OCI-LY3 (cell line): ENCODE results near the gene PLD6.

Experiments
- H2AFZ ChIP-seq: fragments of 200-600, 300-600 bp; shearing (Covaris generic); 2 replicates; pipeline ENCODE4 v1.6.0; 2014; ENCODE audit warnings: antibody characterized with exemption, low read depth, low read length
- H3K27ac ChIP-seq: fragments of 200-600, 300-600 bp; sonication (generic); 2 replicates; pipeline ENCODE4 v1.5.1; 2014; ENCODE audit warnings: mild to moderate bottlenecking, low read length, moderate library complexity, mixed read lengths
- H3K27me3 ChIP-seq: fragments of 200-600, 300-600 bp; sonication (generic); 2 replicates; pipeline ENCODE4 v1.6.1; 2014; ENCODE audit warnings: low read depth, low read length, mixed read lengths
- H3K36me3 ChIP-seq: fragments of 200-600, 300-600 bp; sonication (generic); replicated peaks from 2 replicates; pipeline ENCODE3; 2014; ENCODE audit warnings: low read depth, low read length, mixed read lengths
- H3K4me1 ChIP-seq: fragments of 300-600, 200-600 bp; sonication (generic); 2 replicates; pipeline ENCODE4 v1.6.1; 2014; ENCODE audit warnings: low read length, mixed read lengths
- H3K4me2 ChIP-seq: fragments of 200-600, 300-600 bp; sonication (generic); 2 replicates; pipeline ENCODE4 v1.6.1; 2014; ENCODE audit warnings: low read length, mixed read lengths
- H3K4me3 ChIP-seq: fragments of 300-600, 200-600 bp; sonication (generic); 2 replicates; pipeline ENCODE4 v1.5.1; 2014; ENCODE audit warnings: antibody characterized with exemption, mild to moderate bottlenecking, low read length, moderate library complexity
- H3K79me2 ChIP-seq: fragments of 300-600, 200-600 bp; shearing (Covaris generic); 2 replicates; pipeline ENCODE4 v1.6.1; 2014; ENCODE audit warnings: mild to moderate bottlenecking, low read length, mixed read lengths
- H3K9ac ChIP-seq: fragments of 300-600, 200-600 bp; shearing (Covaris generic); 2 replicates; pipeline ENCODE4 v1.6.0; 2014; ENCODE audit warnings: mild to moderate bottlenecking, low read length, moderate library complexity
- H3K9me3 ChIP-seq: fragments of 200-600, 300-600 bp; shearing (Covaris generic); 2 replicates; pipeline ENCODE4 v1.6.1; 2014; ENCODE audit warnings: low read length, mixed read lengths; ENCODE audit not compliant: insufficient read depth
- H4K20me1 ChIP-seq: fragments of 200-600, 300-600 bp; sonication (generic); 2 replicates; pipeline ENCODE4 v1.6.1; 2016; ENCODE audit warnings: low read length, mixed read lengths; ENCODE audit not compliant: insufficient read depth
- CTCF ChIP-seq: fragments of 200-600, 300-600 bp; sonication (generic); IDR thresholded peaks from 2 replicates; pipeline ENCODE4 v1.5.1; 2014; ENCODE audit warnings: antibody characterized with exemption, low read length, low read depth
- EZH2phosphoT487 ChIP-seq: fragments of 200-600 bp; shearing (Covaris generic); IDR thresholded peaks from 2 replicates; pipeline ENCODE4 v1.6.1; 2018; ENCODE audit warnings: antibody characterized with exemption, mixed run types, low read depth

Gene PLD6

GRCh38 chr17:17169396-17169795 is 36.7 kb downstream of the PLD6 start:
- no peaks in the 10 kb centered on the region for H3K27me3 ChIP-seq
- no peak overlapping the region for H2AFZ ChIP-seq
- H3K4me3 ChIP-seq: no peak overlapping the region
- no peaks in the 10 kb centered on the region for H3K36me3 ChIP-seq
- no peak overlapping the region for H3K4me2 ChIP-seq
- no peak for TF ChIP-seq CTCF
- TF ChIP-seq EZH2phosphoT487: no peak
- no peaks in the 10 kb centered on the region for H3K4me1 ChIP-seq
- H3K27ac ChIP-seq: no peak overlapping the region
- no peaks in the 10 kb centered on the region for H3K9me3 ChIP-seq
- no peak overlapping the region for H3K9ac ChIP-seq
- H4K20me1 ChIP-seq: no peaks in the 10 kb centered on the region
- H3K79me2 ChIP-seq: no peaks in the 10 kb centered on the region

DNA sequence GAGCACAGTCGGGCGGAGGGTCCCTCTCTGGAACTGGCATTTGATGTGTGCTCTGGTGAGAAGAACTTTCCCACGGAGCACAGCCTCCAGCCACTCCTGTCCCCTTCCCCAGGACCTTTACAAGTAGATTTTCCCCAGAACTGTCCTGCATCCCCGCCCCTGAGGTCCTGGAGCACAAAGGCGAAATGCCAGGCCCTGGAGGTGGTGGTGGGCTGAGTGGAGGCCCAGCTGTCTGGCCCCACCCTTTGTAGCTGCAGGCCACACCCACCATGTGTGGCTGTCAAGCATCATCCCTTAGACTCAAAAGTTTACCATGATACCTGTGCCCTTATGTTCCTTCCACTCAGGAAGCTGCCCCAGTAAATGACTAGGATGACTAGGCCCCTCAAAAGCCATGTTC is 37.7 kb downstream of the PLD6 start:
- Histone ChIP-seq H2AFZ (no peak overlapping the region), H3K4me1 (no peaks in the 10 kb centered on the region), H4K20me1 (no peaks in the 10 kb centered on the region), H3K27ac (no peak overlapping the region), H3K4me3 (no peak overlapping the region), H3K79me2 (no peaks in the 10 kb centered on the region), H3K27me3 (no peaks in the 10 kb centered on the region), H3K9ac (no peak overlapping the region), H3K36me3 (no peaks in the 10 kb centered on the region), H3K9me3 (no peaks in the 10 kb centered on the region), H3K4me2 (no peak overlapping the region)
- TF ChIP-seq CTCF: no peak
- no peak for TF ChIP-seq EZH2phosphoT487

- H2AFZ ChIP-seq: no peak overlapping the region
- H3K9me3 ChIP-seq: no peaks in the 10 kb centered on the region
- no peaks in the 10 kb centered on the region for H4K20me1 ChIP-seq
- H3K9ac ChIP-seq: no peak overlapping the region
- no peak overlapping the region for H3K27ac ChIP-seq
- no peaks in the 10 kb centered on the region for H3K79me2 ChIP-seq
- no peaks in the 10 kb centered on the region for H3K27me3 ChIP-seq
- H3K4me2 ChIP-seq: no peak overlapping the region
- H3K4me3 ChIP-seq: no peak overlapping the region
- TF ChIP-seq CTCF (no peak), EZH2phosphoT487 (no peak)
- no peaks in the 10 kb centered on the region for H3K4me1 ChIP-seq
- no peaks in the 10 kb centered on the region for H3K36me3 ChIP-seq
Observed at GRCh38 chr17:17167986-17168385, 38.1 kb downstream of the PLD6 start.

GRCh38 chr17:17167356-17167755 is 38.8 kb downstream of the PLD6 start:
- Histone ChIP-seq H3K27me3 (no peaks in the 10 kb centered on the region), H3K9me3 (no peaks in the 10 kb centered on the region), H3K9ac (no peak overlapping the region), H3K4me2 (no peak overlapping the region), H3K79me2 (no peaks in the 10 kb centered on the region), H3K4me1 (no peaks in the 10 kb centered on the region), H3K36me3 (no peaks in the 10 kb centered on the region), H2AFZ (no peak overlapping the region), H3K27ac (no peak overlapping the region), H3K4me3 (no peak overlapping the region), H4K20me1 (no peaks in the 10 kb centered on the region)
- no peak for TF ChIP-seq EZH2phosphoT487
- TF ChIP-seq CTCF: no peak
